GM12892 (cell line): Measurements from ENCODE around the gene NFATC2. TPM values are rescaled to one million over a fixed set of nuclear protein-coding genes. Genes with fewer than 3 reads are reported as not detected.

Source experiments
- DNase-seq: peaks from one replicate; pipeline ENCODE4 v3.0.0; 2011; ENCODE audit not compliant: insufficient read length
- FAIRE-seq: peaks from 2 replicates; lab custom pipeline; 2011; peaks lifted over from hg19 to GRCh38; lab: Jason Lieb, UNC
- POLR2A ChIP-seq: IDR thresholded peaks from 2 replicates; pipeline ENCODE4 v1.6.1; 2011; ENCODE audit warnings: low read depth, low read length, control low read depth
- POLR2AphosphoS5 ChIP-seq: IDR thresholded peaks from 2 replicates; pipeline ENCODE4 v1.6.1; 2011; ENCODE audit warnings: low read depth, low read length, control low read depth
- TAF1 ChIP-seq: IDR thresholded peaks from 2 replicates; pipeline ENCODE4 v1.6.1; 2011; ENCODE audit warnings: low read depth, mild to moderate bottlenecking, control low read depth, low read length, borderline replicate concordance
- polyA plus RNA-seq: library from polyadenylated mRNA; unstranded; fragments of >200 nt; gene quantifications from one replicate; pipeline ENCODE4 v1.2.1, GENCODE V29; 2012; ENCODE audit warnings: missing spikeins, inconsistent platforms; ENCODE audit not compliant: missing spikeins

Gene NFATC2
- polyA plus RNA-seq: 4.6 TPM

DNA sequence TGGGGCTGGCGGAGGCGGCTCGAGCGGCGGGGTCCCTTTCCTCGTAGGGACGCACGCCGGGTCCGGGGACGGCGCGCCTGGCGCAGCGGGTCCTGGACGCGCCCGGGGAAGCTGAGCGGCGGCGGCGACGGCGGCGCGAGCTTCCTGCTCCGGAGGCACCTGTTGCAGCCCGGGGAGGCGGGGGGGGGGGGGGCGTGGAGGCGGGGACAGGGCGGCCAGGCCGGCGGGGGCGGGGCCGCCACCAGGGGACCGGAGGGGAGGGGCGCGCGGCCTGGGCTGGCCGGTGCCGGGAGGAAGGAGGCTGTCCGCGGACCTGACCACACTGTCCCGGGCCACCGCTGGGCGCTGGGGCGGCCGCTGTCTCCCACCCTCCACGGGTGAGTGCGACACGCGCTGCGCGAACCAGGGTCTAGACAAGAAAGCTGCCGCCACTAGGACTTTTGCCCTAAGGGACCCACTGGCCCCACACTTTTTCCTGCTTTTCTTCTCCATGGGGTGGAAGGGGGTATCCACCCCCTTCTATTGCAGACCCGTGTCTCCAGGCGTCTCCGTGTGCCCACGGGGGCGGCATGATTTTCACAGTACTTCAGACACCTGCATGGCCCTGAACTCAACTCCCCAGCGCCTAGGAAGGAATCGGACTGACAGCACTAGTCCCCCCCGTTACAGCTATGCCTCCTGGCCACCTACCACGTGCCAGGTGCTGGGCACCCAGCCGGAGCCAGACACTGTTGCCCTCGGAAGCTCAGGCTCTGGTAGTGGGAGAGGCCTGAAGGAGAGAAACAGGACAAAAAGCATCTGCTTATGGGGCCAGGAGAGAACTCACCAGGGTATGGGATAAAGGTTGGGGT, at the start of gene NFATC2:
Gene NFATC2, minus strand, starts transcription at position 149 of the 851 bp plus-strand sequence. CDS start 220 bp downstream, outside the sequence.
- no peak for TF ChIP-seq TAF1
- no peak for TF ChIP-seq POLR2AphosphoS5
- TF ChIP-seq POLR2A: no peak
- DNase-seq (peak; percentile 86), FAIRE-seq (no peak)

GRCh38 chr20:51591871-51592270, 49.4 kb upstream of the NFATC2 start:
- FAIRE-seq (no peak), DNase-seq (no peak)
- TF ChIP-seq TAF1 (no peak), POLR2AphosphoS5 (no peak), POLR2A (no peak)

DNA sequence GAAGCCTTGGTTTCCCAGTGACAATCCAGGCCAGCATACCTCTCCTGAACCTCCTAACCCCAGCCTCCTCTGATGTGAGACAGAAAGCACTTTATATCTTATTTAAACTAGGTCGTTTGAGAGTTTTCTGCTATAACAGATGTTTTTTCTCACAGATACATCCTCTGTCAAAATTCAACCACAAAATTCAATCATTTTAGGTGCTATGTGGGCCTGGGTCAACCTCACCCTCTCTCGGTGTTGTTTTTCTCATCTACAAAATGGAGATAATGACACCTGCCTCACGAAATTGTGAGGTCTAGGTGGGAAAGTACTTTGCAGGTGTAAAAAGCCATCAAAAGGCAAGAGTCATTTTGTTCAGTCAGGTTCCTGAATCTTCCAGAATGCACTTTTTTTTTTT, 46.2 kb upstream of the NFATC2 start:
- FAIRE-seq (no peak), DNase-seq (no peak)
- no peak for TF ChIP-seq POLR2AphosphoS5
- TF ChIP-seq POLR2A: no peak

DNA sequence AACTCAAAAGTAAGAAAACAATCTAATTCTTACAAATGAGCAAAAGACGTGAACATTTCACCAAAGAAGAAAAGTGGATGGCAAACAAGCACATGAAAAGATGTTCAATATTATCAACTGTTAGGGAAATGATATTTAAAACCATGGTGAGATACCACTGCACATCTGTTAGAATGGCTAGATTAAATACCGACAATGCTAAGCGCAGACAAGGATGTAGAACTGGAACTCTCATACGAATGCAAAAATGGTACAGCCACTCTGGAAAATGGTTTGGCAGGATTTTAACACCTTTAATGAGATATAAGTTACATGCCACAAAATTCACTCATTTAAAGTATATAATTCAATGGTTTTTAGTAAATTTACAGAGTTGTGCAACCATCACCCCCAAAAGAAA, 44.6 kb upstream of the NFATC2 start:
- FAIRE-seq (no peak), DNase-seq (no peak)
- no peak for TF ChIP-seq POLR2A

GRCh38 chr20:51586005-51586440, 43.5 kb upstream of the NFATC2 start:
- TF ChIP-seq POLR2AphosphoS5 (no peak), POLR2A (no peak), TAF1 (no peak)
- DNase-seq (no peak), FAIRE-seq (no peak)

GRCh38 chr20:51585148-51585547, 42.6 kb upstream of the NFATC2 start:
- DNase-seq (no peak), FAIRE-seq (no peak)
- no peak for TF ChIP-seq TAF1
- no peak for TF ChIP-seq POLR2AphosphoS5
- TF ChIP-seq POLR2A: no peak

DNA sequence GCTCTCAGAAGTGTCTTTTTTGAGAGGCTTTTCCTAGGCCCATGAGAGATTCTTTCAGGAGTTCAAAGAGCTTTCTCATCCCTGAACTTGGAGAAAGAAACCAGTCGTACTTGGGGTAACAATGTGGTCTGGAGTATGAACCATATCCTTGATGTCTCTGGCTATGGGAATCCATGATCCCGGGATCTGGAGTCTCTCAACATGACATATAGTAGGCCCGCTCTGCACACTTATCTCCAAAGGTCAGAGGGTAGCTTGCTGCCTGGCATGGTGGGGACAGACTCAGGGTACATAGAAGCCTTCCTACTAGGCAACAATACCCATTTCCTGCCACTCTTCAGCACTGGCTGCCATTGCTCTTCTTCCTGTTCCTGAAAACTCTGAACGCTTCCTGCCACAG, 42.2 kb upstream of the NFATC2 start:
- FAIRE-seq (no peak), DNase-seq (no peak)
- TF ChIP-seq TAF1 (no peak), POLR2AphosphoS5 (no peak), POLR2A (no peak)

DNA sequence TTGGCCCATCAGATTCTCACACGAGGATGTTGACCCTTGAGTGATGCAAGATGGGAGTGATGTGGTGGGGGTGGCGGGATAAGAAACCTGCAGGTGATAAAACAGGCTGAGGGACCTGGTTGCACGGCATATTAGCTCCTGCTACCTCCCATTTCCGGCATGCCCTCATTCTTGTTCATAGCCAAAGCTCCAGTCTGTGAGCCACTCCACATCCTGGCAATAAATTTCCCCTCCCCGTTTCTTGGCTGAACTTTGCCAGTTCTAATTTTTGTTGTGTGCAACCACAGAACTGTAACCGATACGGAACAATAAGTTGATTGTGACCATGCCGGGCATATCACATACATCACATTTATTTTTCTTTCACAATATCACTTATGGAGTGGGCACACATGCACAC, 41.6 kb upstream of the NFATC2 start:
- TF ChIP-seq POLR2A: no peak
- TF ChIP-seq POLR2AphosphoS5: no peak
- TF ChIP-seq TAF1: no peak
- DNase-seq (no peak), FAIRE-seq (no peak)

GRCh38 chr20:51583499-51583898, 41.0 kb upstream of the NFATC2 start:
- FAIRE-seq (no peak), DNase-seq (no peak)
- TF ChIP-seq POLR2AphosphoS5 (no peak), TAF1 (no peak), POLR2A (no peak)

GRCh38 chr20:51583073-51583472, 40.6 kb upstream of the NFATC2 start:
- FAIRE-seq (no peak), DNase-seq (no peak)
- no peak for TF ChIP-seq TAF1
- TF ChIP-seq POLR2AphosphoS5: no peak
- no peak for TF ChIP-seq POLR2A

DNA sequence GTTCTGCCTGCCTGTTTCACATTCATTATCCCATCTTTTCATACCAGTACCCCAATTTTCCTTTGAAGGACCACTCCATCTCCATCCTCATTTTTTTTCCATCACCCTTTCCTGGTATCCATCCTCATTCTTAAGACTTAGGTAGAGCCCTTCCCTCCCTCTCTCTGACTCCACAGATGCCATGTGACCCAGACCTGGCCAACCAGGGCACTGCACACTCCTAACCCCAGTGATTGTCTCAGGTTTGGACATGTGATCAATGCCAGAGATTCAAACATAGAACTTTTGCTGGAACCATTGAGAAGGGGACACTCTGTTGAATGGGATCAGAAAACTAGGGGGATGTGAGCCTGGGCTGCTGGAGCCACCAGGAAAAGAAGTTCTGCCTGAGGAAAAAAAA, 39.1 kb upstream of the NFATC2 start:
- FAIRE-seq (no peak), DNase-seq (no peak)
- TF ChIP-seq TAF1 (no peak), POLR2AphosphoS5 (no peak), POLR2A (no peak)

- DNase-seq: no peak
- FAIRE-seq: no peak
- TF ChIP-seq POLR2AphosphoS5 (no peak), TAF1 (no peak), POLR2A (no peak)
Observed at GRCh38 chr20:51579137-51579536, 36.6 kb upstream of the NFATC2 start.

- TF ChIP-seq POLR2AphosphoS5 (no peak), POLR2A (no peak), TAF1 (no peak)
- DNase-seq (no peak), FAIRE-seq (no peak)
Observed at GRCh38 chr20:51578145-51578459, 35.6 kb upstream of the NFATC2 start.
